ENCODE data around the gene TNFRSF13B. TPM values are rescaled to one million over a fixed set of nuclear protein-coding genes. Genes with fewer than 3 reads are reported as not detected.
A peak's percentile ranks its signal among the peaks of the same experiment; 100 is the strongest.

Gene TNFRSF13B
- total RNA-seq, 1 donor: not detected

- Histone ChIP-seq H3K36me3 (ENCODE audit: insufficient read depth, low read length) (no peaks in the 10 kb centered on the region), H3K27ac (ENCODE audit: low read depth, low read length) (no peak overlapping the region), H3K4me1 (ENCODE audit: insufficient read depth, low read length) (no peaks in the 10 kb centered on the region), H3K4me2 (ENCODE audit: insufficient read depth, low read length) (no peak overlapping the region), H3K79me2 (ENCODE audit: insufficient read depth, low read length) (no peaks in the 10 kb centered on the region), H3K4me3 (ENCODE audit: insufficient read depth, low read length) (no peak overlapping the region), H3K9me3 (ENCODE audit: low read depth, low read length) (no peaks in the 10 kb centered on the region), H2AFZ (ENCODE audit: low read length) (no peak overlapping the region), H4K20me1 (ENCODE audit: insufficient read depth, low read length) (no peaks in the 10 kb centered on the region), H3K27me3 (ENCODE audit: insufficient read depth, low read length) (peaks cover 22% of the 10 kb centered on the region)
- peak; percentile 19 for DNase-seq (ENCODE audit: insufficient read length, low spot score, missing footprints)
- TF ChIP-seq CTCF (IDR thresholded peaks at IDR 0.05; ENCODE audit: extremely low read depth, low read depth, low read length): no peak
Measured at GRCh38 chr17:16932156-16932555, 39.8 kb downstream of the TNFRSF13B start.

GRCh38 chr17:16931318-16932060, 40.4 kb downstream of the TNFRSF13B start:
- Histone ChIP-seq H3K27me3 (ENCODE audit: insufficient read depth, low read length) (peaks cover 18% of the 10 kb centered on the region), H3K36me3 (ENCODE audit: insufficient read depth, low read length) (no peaks in the 10 kb centered on the region), H3K4me2 (ENCODE audit: insufficient read depth, low read length) (no peak overlapping the region), H3K9me3 (ENCODE audit: low read depth, low read length) (no peaks in the 10 kb centered on the region), H3K4me3 (ENCODE audit: insufficient read depth, low read length) (no peak overlapping the region), H3K4me1 (ENCODE audit: insufficient read depth, low read length) (no peaks in the 10 kb centered on the region), H3K27ac (ENCODE audit: low read depth, low read length) (no peak overlapping the region), H4K20me1 (ENCODE audit: insufficient read depth, low read length) (no peaks in the 10 kb centered on the region), H2AFZ (ENCODE audit: low read length) (no peak overlapping the region), H3K79me2 (ENCODE audit: insufficient read depth, low read length) (no peaks in the 10 kb centered on the region)
- DNase-seq (ENCODE audit: insufficient read length, low spot score, missing footprints): peak; percentile 66
- no peak for TF ChIP-seq CTCF (IDR thresholded peaks at IDR 0.05; ENCODE audit: extremely low read depth, low read depth, low read length)

- H3K27ac ChIP-seq (ENCODE audit: low read depth, low read length): no peak overlapping the region
- no peak overlapping the region for H3K4me2 ChIP-seq (ENCODE audit: insufficient read depth, low read length)
- H4K20me1 ChIP-seq (ENCODE audit: insufficient read depth, low read length): no peaks in the 10 kb centered on the region
- peak; percentile 55 for DNase-seq (ENCODE audit: insufficient read length, low spot score, missing footprints)
- H2AFZ ChIP-seq (ENCODE audit: low read length): no peak overlapping the region
- no peak overlapping the region for H3K4me3 ChIP-seq (ENCODE audit: insufficient read depth, low read length)
- no peaks in the 10 kb centered on the region for H3K79me2 ChIP-seq (ENCODE audit: insufficient read depth, low read length)
- H3K9me3 ChIP-seq (ENCODE audit: low read depth, low read length): no peaks in the 10 kb centered on the region
- H3K27me3 ChIP-seq (ENCODE audit: insufficient read depth, low read length): peaks cover 18% of the 10 kb centered on the region
- H3K4me1 ChIP-seq (ENCODE audit: insufficient read depth, low read length): no peaks in the 10 kb centered on the region
- no peak for TF ChIP-seq CTCF (IDR thresholded peaks at IDR 0.05; ENCODE audit: extremely low read depth, low read depth, low read length)
- H3K36me3 ChIP-seq (ENCODE audit: insufficient read depth, low read length): no peaks in the 10 kb centered on the region
Measured at GRCh38 chr17:16930571-16931317, 41.2 kb downstream of the TNFRSF13B start.

Data from osteoblast (primary cell).